Stimulated activated CD4-positive, alpha-beta T cell treated with anti-CD3 and anti-CD28 coated beads, Interleukin-15, amount 100 ng/mL, for 48 hours (primary cell): Measurements from ENCODE around the gene APOH.
"Not testable (repeated sequence)": the region's sequence is repeated elsewhere in the genome, so short reads cannot be mapped to it uniquely, and the experiment has no call there.

ENCODE experiments used
- DNase-seq, 2 donors: peaks; one replicate each; pipeline ENCODE4 v3.0.0-alpha.2; 2020; ENCODE audit warnings: low read depth in 2 of 2

The APOH gene

GRCh38 chr17:66228887-66229782 is at the start of gene APOH:
APOH (minus strand) TSS chr17:66229415; CDS start chr17:66229379, 36 bp downstream.
- DNase-seq = no peak

DNA sequence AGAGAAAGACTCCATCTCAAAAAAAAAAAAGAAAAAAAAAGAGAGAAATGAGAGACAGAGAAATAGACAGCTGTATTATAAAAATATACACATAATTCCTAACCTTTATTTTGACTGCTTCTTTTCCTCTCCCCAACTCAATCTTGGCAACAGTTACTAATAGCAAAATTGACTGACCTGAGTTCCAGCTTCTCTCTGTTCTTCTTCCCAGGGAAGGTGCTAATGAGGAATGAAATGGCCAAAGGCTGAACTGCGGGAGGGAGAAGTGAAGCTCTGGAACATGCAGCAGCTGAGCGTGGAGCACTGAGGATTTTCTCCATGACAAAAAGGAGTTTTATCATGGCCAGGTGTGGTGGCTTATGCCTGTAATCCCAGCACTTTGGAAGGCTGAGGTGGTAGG is 48.0 kb upstream of the APOH start:
- no peak for DNase-seq

GRCh38 chr17:66276328-66276937 is 47.2 kb upstream of the APOH start:
- no peak for DNase-seq

GRCh38 chr17:66275651-66276050 is 46.4 kb upstream of the APOH start:
- no peak for DNase-seq

DNA sequence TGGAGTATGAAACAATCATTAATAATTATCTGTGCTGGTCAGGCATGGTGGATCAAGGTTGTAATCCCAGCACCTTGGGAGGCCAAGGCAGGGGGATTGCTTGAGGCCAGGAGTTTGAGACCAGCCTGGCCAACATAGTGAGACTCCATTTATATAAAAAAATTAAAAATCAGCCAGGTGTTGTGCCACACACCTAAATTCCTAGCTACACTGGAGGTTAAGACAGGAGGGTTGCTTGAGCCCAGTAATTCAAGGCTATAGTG is 44.3 kb upstream of the APOH start:
- no peak for DNase-seq

DNA sequence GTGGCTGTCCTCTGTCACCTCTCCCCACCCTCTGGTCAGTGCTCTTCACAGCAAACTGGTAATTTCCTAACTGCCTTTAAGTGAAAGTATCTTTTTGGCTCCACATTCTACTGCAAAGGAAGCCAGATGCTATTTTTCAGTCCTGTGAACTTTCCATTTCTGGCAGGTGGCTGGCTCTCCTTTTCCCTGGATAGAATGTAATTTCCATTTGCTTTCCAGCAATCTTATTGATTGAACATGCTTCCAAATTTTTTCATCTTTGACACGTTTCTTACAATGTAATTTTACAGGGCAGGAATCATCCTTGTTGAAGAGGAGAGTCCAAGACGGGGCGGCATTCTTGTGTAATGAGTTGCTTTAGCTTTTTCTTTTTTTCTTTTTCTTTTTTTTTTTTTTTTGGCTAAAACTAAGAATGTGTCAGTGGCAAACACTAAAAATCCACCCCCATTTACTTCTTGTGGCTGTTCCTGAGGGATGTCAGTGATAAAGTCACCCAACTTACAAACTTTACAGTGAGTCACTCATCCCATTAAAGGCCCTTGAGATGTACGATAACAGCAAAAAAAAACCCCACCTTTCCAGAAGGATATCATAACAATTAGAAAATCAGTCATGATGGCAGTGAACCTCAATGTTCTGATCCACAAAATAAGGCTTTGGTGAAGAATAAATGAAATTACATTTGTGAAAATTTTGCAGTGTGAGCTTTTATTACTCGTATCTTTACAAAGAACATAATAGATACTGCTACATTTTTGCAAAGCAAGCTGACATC is 43.8 kb upstream of the APOH start:
- DNase-seq = no peak

DNA sequence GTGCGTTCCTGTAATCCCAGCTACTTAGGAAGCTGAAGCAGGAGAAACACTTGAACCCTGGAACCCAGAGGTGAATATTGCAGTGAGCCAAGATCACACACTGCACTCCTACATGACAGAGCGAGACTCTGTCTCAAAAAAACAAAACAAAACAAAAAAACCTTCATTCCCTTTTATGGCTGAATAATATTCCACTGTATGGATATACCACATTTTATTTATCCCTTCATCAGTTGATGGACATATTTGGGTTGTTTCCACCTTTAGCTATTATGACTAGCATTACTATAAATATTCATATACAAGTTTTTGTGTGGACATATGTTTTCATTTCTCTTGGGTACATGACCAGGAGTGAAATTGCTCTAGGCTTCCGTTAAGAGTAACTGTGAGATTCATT is 42.3 kb upstream of the APOH start:
- no peak for DNase-seq

DNA sequence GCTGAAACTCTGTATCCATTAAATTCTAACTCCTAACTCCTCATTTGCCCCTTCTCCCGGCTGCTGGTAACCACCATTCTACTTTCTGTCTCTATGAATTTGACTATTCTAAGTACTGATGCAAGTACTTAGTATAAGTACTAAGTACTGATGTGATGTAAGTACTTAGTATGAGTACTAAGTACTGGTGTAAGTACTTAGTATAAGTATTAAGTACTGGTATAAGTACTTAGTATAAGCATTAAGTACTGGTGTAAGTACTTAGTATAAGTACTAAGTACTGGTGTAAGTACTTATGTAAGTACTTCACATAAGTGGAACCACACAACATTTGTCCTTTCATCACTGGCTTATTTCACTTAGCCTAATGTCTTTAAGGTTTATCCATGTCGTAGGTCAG is 40.9 kb upstream of the APOH start:
- DNase-seq = no peak

DNA sequence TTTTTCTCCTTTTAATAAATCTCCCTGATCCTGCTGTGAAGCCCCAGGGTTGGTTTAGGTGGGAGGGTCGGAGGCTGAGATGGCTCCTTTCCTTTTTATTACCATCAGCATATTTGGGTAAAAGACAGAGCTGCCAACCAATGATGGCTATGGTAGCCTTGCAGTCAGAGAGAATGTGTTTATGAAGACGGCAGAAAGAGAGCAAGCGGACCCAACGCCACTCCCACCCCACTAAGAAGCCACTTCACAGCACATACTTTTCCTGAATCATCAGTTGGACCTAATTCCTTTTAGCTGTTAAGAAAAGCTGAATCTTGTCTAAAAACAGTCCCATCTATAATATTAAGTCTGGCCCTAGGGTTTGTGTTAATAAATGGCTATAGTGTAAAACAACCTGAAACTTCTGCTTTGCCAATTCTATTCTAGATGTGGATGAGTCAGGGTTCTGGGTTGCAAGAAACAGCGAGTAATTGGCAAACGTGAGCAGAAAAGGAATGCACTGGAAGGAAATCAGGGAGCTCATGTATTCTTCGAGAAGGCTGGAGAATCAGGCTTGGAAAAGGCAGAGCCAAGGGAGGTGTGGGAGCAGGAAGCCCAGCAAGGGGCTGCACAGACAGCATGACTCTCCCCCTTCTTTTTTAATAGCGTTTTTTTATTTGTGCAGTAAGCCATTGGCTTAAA is 39.2 kb upstream of the APOH start:
- no peak for DNase-seq

DNA sequence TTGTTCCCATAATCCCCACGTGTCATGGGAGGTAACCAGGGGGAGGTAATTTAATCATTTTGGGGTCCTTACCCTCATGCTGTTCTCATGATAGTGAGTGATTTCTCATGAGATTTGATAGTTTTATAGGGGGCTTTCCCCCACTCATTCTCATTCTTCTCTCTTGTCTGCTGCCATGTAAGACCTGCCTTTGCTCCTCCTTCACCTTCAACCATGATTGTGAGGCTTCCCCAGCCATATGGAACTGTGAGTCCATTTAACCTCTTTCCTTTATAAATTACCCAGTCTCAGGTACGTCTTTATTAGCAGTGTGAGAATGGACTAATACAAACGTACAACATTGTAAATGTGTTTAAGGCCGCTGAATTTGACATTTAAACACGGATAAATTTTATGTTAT is 35.5 kb upstream of the APOH start:
- DNase-seq = no peak

- DNase-seq = no peak
These were observed 33.6 kb upstream of the APOH start for GRCh38 chr17:66262767-66263166.

- DNase-seq = no peak
These were observed 31.5 kb upstream of the APOH start for GRCh38 chr17:66260688-66261087.

- DNase-seq = no peak
These were observed 31.1 kb upstream of the APOH start for GRCh38 chr17:66260275-66260674.

GRCh38 chr17:66255527-66255971 is 26.3 kb upstream of the APOH start:
- DNase-seq = no peak

DNA sequence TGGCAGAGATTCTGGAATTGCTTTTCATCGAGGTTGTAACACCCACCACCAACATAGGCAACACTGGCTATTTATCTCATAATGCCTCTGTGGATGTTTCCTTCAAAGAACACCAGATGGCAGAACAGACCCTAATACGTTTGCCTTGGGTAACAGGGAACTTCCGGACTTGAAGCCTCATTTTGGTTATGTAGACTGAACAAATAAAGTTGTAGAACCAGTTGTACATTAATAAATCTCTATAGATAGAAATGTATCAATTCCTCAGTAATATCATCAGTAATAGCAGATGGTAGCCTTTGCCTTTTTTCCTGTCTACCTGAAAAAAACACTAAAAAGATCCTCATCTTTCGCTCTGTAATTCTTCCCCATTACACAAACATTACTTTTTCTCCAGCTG is 25.9 kb upstream of the APOH start:
- DNase-seq = peak in 1 of 2 donors; percentile 10

DNA sequence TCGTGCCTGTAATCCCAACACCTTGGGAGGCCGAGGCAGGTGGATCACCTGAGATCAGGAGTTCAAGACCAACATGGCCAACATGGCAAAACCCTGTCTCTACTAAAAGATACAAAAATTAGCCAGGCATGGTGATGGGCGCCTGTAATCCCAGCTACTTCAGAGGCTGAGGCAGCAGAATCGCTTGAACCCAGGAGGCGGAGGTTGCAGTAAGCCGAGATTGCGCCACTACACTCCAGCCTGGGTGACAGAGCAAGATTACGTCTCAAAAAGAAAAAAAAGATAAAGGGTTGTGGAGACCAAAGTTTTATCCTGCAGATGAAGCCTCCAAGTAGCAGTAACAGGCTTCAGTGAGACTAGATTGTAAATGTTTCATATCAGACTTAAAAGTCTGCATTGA is 24.2 kb upstream of the APOH start:
- not testable (repeated sequence) for DNase-seq

DNA sequence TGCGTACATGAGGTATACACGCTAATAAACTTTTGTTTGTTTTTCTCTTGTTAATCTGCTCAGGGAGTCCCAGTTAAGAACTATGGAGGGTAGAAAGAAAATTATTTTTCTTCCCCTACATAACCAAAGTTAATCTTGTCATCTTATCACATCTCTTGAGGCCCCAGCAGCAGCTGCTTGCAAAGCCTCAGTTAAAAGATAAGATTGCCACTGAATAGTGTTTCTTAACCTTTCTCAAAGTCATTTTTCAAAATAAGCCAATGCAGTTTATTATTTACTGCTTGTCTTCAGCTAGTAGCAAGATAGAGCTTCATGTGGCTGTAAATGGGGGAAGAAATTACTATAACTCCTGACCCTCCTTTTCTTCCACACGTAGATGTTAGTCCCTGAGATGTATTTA is 21.5 kb upstream of the APOH start:
- DNase-seq = no peak

DNA sequence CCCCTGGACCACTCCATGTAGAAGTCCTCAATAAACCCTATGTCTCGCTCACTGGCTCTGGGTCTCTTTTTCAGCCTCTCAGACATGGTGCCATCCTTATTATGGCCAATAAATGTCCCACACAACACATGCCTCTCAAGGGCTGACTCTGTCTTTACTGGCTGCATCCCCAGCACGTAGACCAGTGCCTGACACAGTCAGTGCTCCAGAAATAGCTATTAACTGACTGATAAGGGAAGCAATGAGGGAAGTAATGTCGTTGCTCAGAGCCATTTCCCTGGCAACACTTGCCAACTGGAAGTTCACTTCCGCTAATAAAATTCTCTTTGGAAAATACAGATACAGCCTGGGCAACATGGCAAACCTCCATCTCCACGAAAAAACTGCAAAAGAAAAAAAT is 19.1 kb upstream of the APOH start:
- DNase-seq = no peak

DNA sequence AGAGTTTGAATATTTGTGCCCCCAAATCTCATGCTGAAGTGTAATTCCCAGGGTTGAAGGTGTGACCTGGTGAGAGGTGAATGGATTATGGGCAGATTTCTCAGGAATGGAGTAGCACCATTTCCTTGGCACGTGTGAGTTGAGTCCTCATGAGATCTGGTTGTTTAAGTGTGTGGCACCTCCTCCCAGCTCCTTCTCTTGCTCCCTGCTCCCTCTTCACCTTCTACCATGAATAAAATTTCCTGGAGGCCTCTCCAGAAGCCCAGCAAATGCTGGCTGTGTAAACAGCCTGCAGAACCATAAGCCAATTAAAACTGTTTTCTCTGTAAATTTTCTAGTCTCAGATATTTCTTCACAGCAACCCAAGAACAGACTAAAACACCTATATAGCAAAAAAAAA is 12.6 kb upstream of the APOH start:
- no peak for DNase-seq

- no peak for DNase-seq
These were observed 11.4 kb upstream of the APOH start for GRCh38 chr17:66240630-66241029.

DNA sequence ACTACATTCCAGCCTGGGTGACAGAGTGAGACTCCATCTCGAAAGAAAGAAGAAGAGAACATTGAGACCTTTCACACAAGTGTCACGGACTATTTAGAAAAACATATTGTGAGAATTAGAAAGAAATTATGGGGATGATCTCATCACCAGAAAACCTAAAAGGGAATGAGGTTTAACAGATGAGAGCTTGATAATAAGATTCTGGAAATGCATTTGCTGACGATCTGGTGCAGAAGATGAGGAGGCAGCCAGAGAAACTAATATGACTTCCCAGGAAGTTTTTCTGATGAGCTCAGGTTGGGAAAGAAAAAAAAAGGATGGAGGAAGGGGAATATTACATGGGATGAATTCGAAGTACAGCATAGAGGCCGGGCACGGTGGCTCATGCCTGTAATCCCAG is 10.8 kb upstream of the APOH start:
- no peak for DNase-seq

- DNase-seq = no peak
These were observed 6.3 kb upstream of the APOH start for GRCh38 chr17:66235377-66235994.
